Pancreas (tissue), 10 donors: ENCODE results near the gene DPEP3. TPM values are rescaled to one million over a fixed set of nuclear protein-coding genes. Genes with fewer than 3 reads are reported as not detected.

Experiments
- ATAC-seq, 4 donors: fragments of 200-7000 bp; cut with Tn5 transposase; one replicate each; pipeline versions ENCODE4 v1.8.0 to v1.9.1; 2020; ENCODE audit warnings: mild to moderate bottlenecking in 4 of 4, moderate library complexity in 4 of 4
- DNase-seq, 6 donors: peaks; one replicate each; pipeline ENCODE4 v3.0.0-alpha.2; 2020
- FAIRE-seq: peaks from 2 replicates; lab custom pipeline; 2012; peaks lifted over from hg19 to GRCh38; lab: Jason Lieb, UNC
- H3K27ac ChIP-seq, 4 donors: fragments of 200-600 bp; sonication (generic); 1 replicate in 3 of 4; 2 replicates in 1 of 4; pipeline versions ENCODE4 v1.5.0 to v1.8.0; 2020
- H3K27me3 ChIP-seq, 4 donors: fragments of 200-600 bp; one replicate each; pipeline ENCODE4 v1.8.0; 2021
- H3K36me3 ChIP-seq, 3 donors: fragments of 200-600 bp; sonication (generic) in 1 of 3; one replicate each; pipeline versions ENCODE4 v1.5.0 to v1.8.0; 2020 to 2021
- H3K4me1 ChIP-seq, 3 donors: fragments of 200-600 bp; one replicate each; pipeline ENCODE4 v1.8.0; 2021
- H3K4me3 ChIP-seq, 4 donors: fragments of 200-600 bp; sonication (generic) in 2 of 4; one replicate each; pipeline versions ENCODE4 v1.5.0 to v1.8.0; 2020 to 2021
- H3K9me3 ChIP-seq, 4 donors: fragments of 200-600 bp; one replicate each; pipeline ENCODE4 v1.8.0; 2021
- CTCF ChIP-seq, 4 donors: fragments of 200-600 bp; sonication (generic) in 3 of 4; IDR thresholded peaks; one replicate each; pipeline versions ENCODE4 v1.5.0 to v1.8.0; 2021; ENCODE audit warnings: antibody characterized with exemption in 4 of 4
- WGBS, 2 donors: extraction: QIAGEN DNeasy Blood & Tissue Kit; methylation state at CpG; one replicate each; pipeline ENCODE4 v1.1.7; 2013; 5-methylcytosine and 5-hydroxymethylcytosine counted together
- intact Hi-C, 3 donors: fragments of 100-400 bp; cut with DNase I; formaldehyde crosslinking; loops; one replicate each; pipeline versions ENCODE4 v1.11.1 to v1.14.2; 2022
- polyA plus RNA-seq, 2 donors: library from polyadenylated mRNA; stranded (reverse); fragments of 200-250 nt; gene quantifications; one replicate each; pipeline ENCODE4 v1.2.3, GENCODE V29; 2013
- total RNA-seq, 6 donors: library from RNA; stranded (reverse); fragmentation: NEBNext Ultra II Directional in 4 of 6; extraction: Animal tissue kit (Norgen Biotek cat#: 25700) in 4 of 6; gene quantifications; one replicate each; pipeline versions ENCODE4 v1.2.1 to v1.2.4, GENCODE V29; 2021 to 2023
- donor health status: healthy with polysubstance abuse.
- donor health status: DM: no; HTN: no; CAD: no; lungs with moderate emphysema.
- donor health status: DM: no; HTN: no; CAD: no.
- donor health status: control.
- donor health status: control.
- donor health status: Bipolar disorder and iron deficiency.
- donor health status: DM: yes; HTN: yes; CAD: no.
- donor health status: DM: no; HTN: no; CAD: no.
- donor health status: DM: no; HTN: no; CAD: no.
- donor health status: DM: yes; HTN: yes; CAD: no.

DPEP3 gene
- total and polyA plus RNA-seq, 8 donors: 0.09 to 0.12 TPM; not detected in 6

DNA sequence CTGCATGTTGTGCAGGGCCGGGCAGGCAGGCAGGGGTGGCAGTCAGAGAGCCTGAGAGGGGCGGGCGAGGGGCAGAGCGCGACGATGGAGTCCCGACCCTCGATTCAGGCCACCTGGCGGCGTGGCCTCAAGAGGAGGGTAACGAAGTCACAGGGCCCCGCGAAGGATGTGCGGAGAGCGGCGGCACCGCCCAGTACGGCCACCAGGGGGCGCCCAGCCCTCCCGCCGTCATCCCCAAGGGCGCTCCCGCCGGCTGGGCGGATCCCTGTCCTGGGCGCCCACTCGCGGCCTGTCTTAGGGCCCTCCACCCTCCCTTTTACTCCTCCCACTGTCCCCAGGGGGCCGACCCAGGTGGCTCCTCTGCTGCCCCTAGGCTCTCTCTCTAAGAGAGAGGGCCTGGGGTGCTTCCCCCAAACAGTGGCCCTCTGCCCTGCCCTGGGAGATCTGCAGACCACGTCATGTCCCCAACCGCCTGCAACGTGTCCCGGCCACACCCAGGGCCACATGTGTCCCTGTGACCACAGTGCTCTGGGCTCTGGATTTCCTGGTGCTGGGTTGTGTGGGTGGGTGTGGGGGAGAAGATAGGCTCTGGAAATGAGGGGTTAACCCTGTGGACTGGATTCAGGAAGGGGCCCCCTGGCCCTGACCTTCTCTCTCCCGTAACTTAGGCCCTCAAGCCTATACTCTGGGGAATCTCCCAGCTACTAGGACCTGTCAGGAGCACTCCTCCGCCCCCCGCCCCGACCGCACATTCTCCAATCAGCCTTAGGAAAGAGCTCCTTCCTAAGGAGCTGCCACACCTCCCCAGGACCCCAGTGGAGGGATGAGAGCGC, 13.1 kb upstream of the DPEP3 start:
- FAIRE-seq: no peak
- no peaks in the 10 kb centered on the region for H3K27me3 ChIP-seq

GRCh38 chr16:67992661-67993206, 12.4 kb upstream of the DPEP3 start:
- Histone ChIP-seq H3K36me3 (no peaks in the 10 kb centered on the region), H3K4me1 (peaks cover 0 to 6% (median 0%) of the 10 kb centered on the region in 3 donors), H3K4me3 (no peak overlapping the region), H3K27ac (no peak overlapping the region), H3K9me3 (no peaks in the 10 kb centered on the region), H3K27me3 (no peaks in the 10 kb centered on the region)
- DNase-seq (peak in 1 of 6 donors; percentile 87), ATAC-seq (peak in 1 of 4 donors; percentile 2), FAIRE-seq (no peak)
- intact Hi-C loops: no loop called here
- WGBS, 2 donors: 51 to 55% methylated on average over 20 of the region's 20 CpGs
- TF ChIP-seq CTCF (IDR thresholded peaks at IDR 0.05): no peak

More for the DNA sequence above, 13.1 kb upstream of the DPEP3 start:
- ATAC-seq (peak; percentile 97 to 98 (median 98)), DNase-seq (peak in 5 of 6 donors; percentile 61 to 91 (median 73))
- 14 to 15% methylated on average over 39 of the region's 39 CpGs for WGBS, 2 donors
- intact Hi-C loops: no loop called here
- H3K4me1 ChIP-seq: peaks cover 0 to 6% (median 0%) of the 10 kb centered on the region in 3 donors
- H3K36me3 ChIP-seq: no peaks in the 10 kb centered on the region
- H3K9me3 ChIP-seq: no peaks in the 10 kb centered on the region
- peak overlapping the region in 2 of 4 donors; percentile 39 to 47 for H3K27ac ChIP-seq
- TF ChIP-seq CTCF (IDR thresholded peaks at IDR 0.05): peak; percentile 97 to 100 (median 99)
- H3K4me3 ChIP-seq: peak overlapping the region in 3 of 4 donors; percentile 23 to 35 (median 28)

DNA sequence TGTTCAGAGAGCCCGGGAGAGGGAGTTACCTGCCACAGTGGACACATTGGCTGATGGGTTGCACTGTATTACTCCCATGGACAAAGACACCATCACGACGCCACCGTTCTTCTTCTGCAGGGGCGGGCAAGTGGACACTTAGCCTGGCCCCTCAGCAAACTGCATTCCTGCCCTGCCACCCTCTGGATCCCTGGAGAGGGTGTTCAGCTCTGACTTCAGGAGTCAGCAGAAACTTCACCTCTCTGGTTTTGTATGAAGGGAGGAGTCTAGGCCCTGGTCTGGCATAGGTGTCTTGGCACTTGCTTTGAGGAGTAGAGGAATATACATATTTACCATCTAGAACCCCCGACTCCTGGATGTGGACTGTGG, 9.7 kb upstream of the DPEP3 start:
- no peaks in the 10 kb centered on the region for H3K27me3 ChIP-seq
- no peaks in the 10 kb centered on the region for H3K9me3 ChIP-seq
- WGBS, 2 donors: 80 to 81% methylated on average over 6 of the region's 6 CpGs
- no peak overlapping the region for H3K27ac ChIP-seq
- no peak for ATAC-seq
- no peak for FAIRE-seq
- TF ChIP-seq CTCF (IDR thresholded peaks at IDR 0.05): no peak
- no peak overlapping the region for H3K4me3 ChIP-seq
- H3K36me3 ChIP-seq: no peaks in the 10 kb centered on the region
- DNase-seq: no peak
- intact Hi-C loops: no loop called here
- peaks cover 0 to 6% (median 3%) of the 10 kb centered on the region in 3 donors for H3K4me1 ChIP-seq

GRCh38 chr16:67989322-67990017, 9.2 kb upstream of the DPEP3 start:
- Histone ChIP-seq H3K4me1 (peaks cover 0 to 6% (median 5%) of the 10 kb centered on the region in 3 donors), H3K27me3 (no peaks in the 10 kb centered on the region), H3K36me3 (no peaks in the 10 kb centered on the region), H3K4me3 (no peak overlapping the region), H3K9me3 (no peaks in the 10 kb centered on the region), H3K27ac (no peak overlapping the region)
- WGBS, 2 donors: 73 to 87% methylated on average over 8 of the region's 8 CpGs
- no peak for FAIRE-seq
- TF ChIP-seq CTCF (IDR thresholded peaks at IDR 0.05): no peak
- intact Hi-C loops: loop anchor here in 1 of 3 donors (10.0 kb wide), 1 partner anchor 245 kb away; the partner anchor contains the start of gene ESRP2
- ATAC-seq: no peak
- no peak for DNase-seq
